C4-2B (cell line): ENCODE results near the gene MAD2L2.
A peak's percentile ranks its signal among the peaks of the same experiment; 100 is the strongest.

Source experiments
- ZFX ChIP-seq: fragments of 450-650 bp; IDR thresholded peaks from 2 replicates; pipeline ENCODE4 v1.6.1; 2017
- TF ChIP-seq, protein P1 (sequence below): fragments of 450-650 bp; conservative IDR thresholded peaks from 2 replicates; pipeline ENCODE4 v1.5.1; 2017; ENCODE audit warnings: mild to moderate bottlenecking

DNA sequence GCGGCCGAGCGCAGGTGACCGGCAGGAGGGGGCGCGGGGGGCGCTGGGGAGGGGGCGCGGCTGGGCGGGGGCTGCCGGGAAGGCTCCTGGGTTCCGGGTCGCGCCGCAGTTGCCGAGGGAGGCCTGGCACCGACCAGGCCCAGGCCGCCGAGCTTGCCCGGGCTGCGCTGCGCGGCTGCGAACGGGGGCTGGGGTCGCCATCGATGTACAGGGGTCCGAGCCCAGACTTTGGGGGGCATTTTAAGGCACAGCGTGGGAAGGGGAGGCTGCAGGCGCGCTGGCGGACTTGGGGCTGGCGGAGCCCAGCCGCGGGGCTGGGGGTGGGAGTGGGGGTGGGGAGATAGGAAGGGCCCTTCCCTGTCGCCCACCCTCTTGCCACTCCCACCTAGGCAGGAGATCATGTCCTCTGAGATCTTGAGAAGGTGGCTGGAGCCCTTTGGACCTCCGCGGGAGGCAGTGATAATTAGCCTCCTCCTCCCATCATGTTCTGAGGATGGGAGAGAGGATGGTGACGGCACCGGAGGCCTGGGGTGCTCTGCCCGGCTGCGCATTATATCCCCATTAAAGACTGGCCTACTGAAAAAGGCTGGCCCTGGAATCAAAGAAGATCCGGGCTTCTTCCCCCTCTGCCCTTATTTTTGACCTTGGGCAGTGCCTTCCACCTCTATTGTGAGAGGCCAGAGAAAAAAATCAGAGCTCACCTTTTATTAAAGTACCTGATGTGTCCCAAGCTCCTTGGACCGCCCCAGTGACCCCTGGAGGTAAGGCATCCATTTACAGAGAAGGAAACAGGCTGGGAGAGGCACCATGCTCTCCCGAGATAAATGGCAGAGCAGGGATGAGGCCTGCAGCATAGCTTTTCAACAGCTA lies 25.8 kb downstream of the MAD2L2 start:
- TF ChIP-seq, protein P1, sequence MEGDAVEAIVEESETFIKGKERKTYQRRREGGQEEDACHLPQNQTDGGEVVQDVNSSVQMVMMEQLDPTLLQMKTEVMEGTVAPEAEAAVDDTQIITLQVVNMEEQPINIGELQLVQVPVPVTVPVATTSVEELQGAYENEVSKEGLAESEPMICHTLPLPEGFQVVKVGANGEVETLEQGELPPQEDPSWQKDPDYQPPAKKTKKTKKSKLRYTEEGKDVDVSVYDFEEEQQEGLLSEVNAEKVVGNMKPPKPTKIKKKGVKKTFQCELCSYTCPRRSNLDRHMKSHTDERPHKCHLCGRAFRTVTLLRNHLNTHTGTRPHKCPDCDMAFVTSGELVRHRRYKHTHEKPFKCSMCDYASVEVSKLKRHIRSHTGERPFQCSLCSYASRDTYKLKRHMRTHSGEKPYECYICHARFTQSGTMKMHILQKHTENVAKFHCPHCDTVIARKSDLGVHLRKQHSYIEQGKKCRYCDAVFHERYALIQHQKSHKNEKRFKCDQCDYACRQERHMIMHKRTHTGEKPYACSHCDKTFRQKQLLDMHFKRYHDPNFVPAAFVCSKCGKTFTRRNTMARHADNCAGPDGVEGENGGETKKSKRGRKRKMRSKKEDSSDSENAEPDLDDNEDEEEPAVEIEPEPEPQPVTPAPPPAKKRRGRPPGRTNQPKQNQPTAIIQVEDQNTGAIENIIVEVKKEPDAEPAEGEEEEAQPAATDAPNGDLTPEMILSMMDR = no peak
- TF ChIP-seq ZFX = peak; percentile 71; the same call in 1 of the 2 replicates
